Measurements from ENCODE around the gene PTPRD.

PTPRD gene

GRCh38 chr9:8782237-8782636 is 1830.6 kb downstream of the PTPRD start:
- ChIA-PET POLR2A (no interaction called here), CTCF (no interaction called here)
- DNase-seq (ENCODE audit: low read depth, low spot score), result no peak
- no peak for TF ChIP-seq CTCF (IDR thresholded peaks at IDR 0.05; ENCODE audit: insufficient read depth, low read length, missing control alignments)
- no peak overlapping the region for H3K4me3 ChIP-seq (ENCODE audit: low read depth, low read length)

- CTCF ChIA-PET, result no interaction called here
- TF ChIP-seq CTCF (IDR thresholded peaks at IDR 0.05; ENCODE audit: insufficient read depth, low read length, missing control alignments), result no peak
- H3K4me3 ChIP-seq (ENCODE audit: low read depth, low read length), result no peak overlapping the region
- POLR2A ChIA-PET, result no interaction called here
- DNase-seq (ENCODE audit: low read depth, low spot score), result no peak
These were observed 1831.3 kb downstream of the PTPRD start for GRCh38 chr9:8781458-8781857.

- no peak for TF ChIP-seq CTCF (IDR thresholded peaks at IDR 0.05; ENCODE audit: insufficient read depth, low read length, missing control alignments)
- no peak overlapping the region for H3K4me3 ChIP-seq (ENCODE audit: low read depth, low read length)
- DNase-seq (ENCODE audit: low read depth, low spot score), result no peak
- CTCF ChIA-PET, result no interaction called here
- POLR2A ChIA-PET, result no interaction called here
These were observed 1832.4 kb downstream of the PTPRD start for GRCh38 chr9:8780386-8780785.

GRCh38 chr9:8779478-8779877 is 1833.3 kb downstream of the PTPRD start:
- ChIA-PET POLR2A (no interaction called here), CTCF (no interaction called here)
- TF ChIP-seq CTCF (IDR thresholded peaks at IDR 0.05; ENCODE audit: insufficient read depth, low read length, missing control alignments), result no peak
- H3K4me3 ChIP-seq (ENCODE audit: low read depth, low read length), result no peak overlapping the region
- DNase-seq (ENCODE audit: low read depth, low spot score), result no peak

- no peak for DNase-seq (ENCODE audit: low read depth, low spot score)
- CTCF ChIA-PET, result no interaction called here
- POLR2A ChIA-PET, result no interaction called here
- no peak overlapping the region for H3K4me3 ChIP-seq (ENCODE audit: low read depth, low read length)
- TF ChIP-seq CTCF (IDR thresholded peaks at IDR 0.05; ENCODE audit: insufficient read depth, low read length, missing control alignments), result no peak
These were observed 1834.4 kb downstream of the PTPRD start for GRCh38 chr9:8778356-8778755.

- ChIA-PET CTCF (no interaction called here), POLR2A (no interaction called here)
- no peak for DNase-seq (ENCODE audit: low read depth, low spot score)
- TF ChIP-seq CTCF (IDR thresholded peaks at IDR 0.05; ENCODE audit: insufficient read depth, low read length, missing control alignments), result no peak
- no peak overlapping the region for H3K4me3 ChIP-seq (ENCODE audit: low read depth, low read length)
These were observed 1840.5 kb downstream of the PTPRD start for GRCh38 chr9:8772302-8772701.

Measured in AG04449 (cell line).